ENCODE results near the gene ERP44. TPM values are rescaled to one million over a fixed set of nuclear protein-coding genes. Genes with fewer than 3 reads are reported as not detected.
A peak's percentile ranks its signal among the peaks of the same experiment; 100 is the strongest.
"Not testable (repeated sequence)": the region's sequence is repeated elsewhere in the genome, so short reads cannot be mapped to it uniquely, and the experiment has no call there.

Gene ERP44
- total and polyA plus RNA-seq, 3 donors from 2014 or later, result 14.6 to 18.3 (median 17.8) TPM

GRCh38 chr9:100072805-100073204 is 26.0 kb downstream of the ERP44 start:
- no peak for DNase-seq
- TF ChIP-seq CTCF (IDR thresholded peaks at IDR 0.05), result no peak
- TF ChIP-seq POLR2A (IDR thresholded peaks at IDR 0.05), result no peak
- no peak overlapping the region for H3K4me3 ChIP-seq

DNA sequence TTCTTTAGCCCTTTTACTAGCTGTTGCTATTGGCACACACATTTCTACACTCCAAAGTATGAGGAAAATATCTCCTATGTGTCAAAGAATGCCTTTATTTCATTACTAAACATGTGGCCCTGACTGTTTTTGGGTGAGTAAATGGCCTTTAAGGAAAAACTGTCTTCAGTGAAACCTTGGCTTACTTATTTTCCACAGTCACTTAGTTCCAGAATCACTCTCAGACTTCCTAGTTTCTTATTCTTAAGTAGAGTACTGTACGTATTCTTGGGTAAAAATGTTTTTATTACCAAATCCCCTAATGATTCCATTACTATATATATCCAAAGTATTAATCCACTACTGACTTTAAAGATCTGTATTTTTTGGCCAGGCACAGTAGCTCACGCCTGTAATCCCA is 27.5 kb downstream of the ERP44 start:
- TF ChIP-seq POLR2A (IDR thresholded peaks at IDR 0.05) (no peak), CTCF (IDR thresholded peaks at IDR 0.05) (no peak)
- Histone ChIP-seq H3K36me3 (ENCODE audit: low read depth, missing control alignments) (no peaks in the 10 kb centered on the region), H3K9me3 (no peaks in the 10 kb centered on the region), H3K27ac (peak overlapping the region in 1 of 2 donors; percentile 1), H3K4me1 (peaks cover 21% of the 10 kb centered on the region), H3K27me3 (no peaks in the 10 kb centered on the region), H3K4me3 (no peak overlapping the region)
- WGBS, 2 donors, result 87 to 94% methylated on average over 2 of the region's 2 CpGs
- intact Hi-C loops (cut with DNase I; ENCODE audit: low total_unique reads), result no loop called here
- DNase-seq, result no peak

More at GRCh38 chr9:100072805-100073204, 26.0 kb downstream of the ERP44 start:
- intact Hi-C loops (cut with DNase I; ENCODE audit: low total_unique reads), result no loop called here
- Histone ChIP-seq H3K4me1 (peaks cover 18% of the 10 kb centered on the region), H3K27ac (no peak overlapping the region), H3K27me3 (no peaks in the 10 kb centered on the region), H3K36me3 (ENCODE audit: low read depth, missing control alignments) (no peaks in the 10 kb centered on the region), H3K9me3 (no peaks in the 10 kb centered on the region)
- 50 to 66% methylated on average over 2 of the region's 2 CpGs for WGBS, 2 donors

GRCh38 chr9:100070104-100071041 is 28.4 kb downstream of the ERP44 start:
- peak overlapping the region in 1 of 2 donors; percentile 1 for H3K27ac ChIP-seq
- peaks cover 21% of the 10 kb centered on the region for H3K4me1 ChIP-seq
- H3K4me3 ChIP-seq, result no peak overlapping the region
- intact Hi-C loops (cut with DNase I; ENCODE audit: low total_unique reads), result no loop called here
- H3K27me3 ChIP-seq, result no peaks in the 10 kb centered on the region
- TF ChIP-seq CTCF (IDR thresholded peaks at IDR 0.05) (no peak), POLR2A (IDR thresholded peaks at IDR 0.05) (no peak)
- no peaks in the 10 kb centered on the region for H3K9me3 ChIP-seq
- WGBS, 2 donors, result 52 to 73% methylated on average over 2 of the region's 2 CpGs
- no peaks in the 10 kb centered on the region for H3K36me3 ChIP-seq (ENCODE audit: low read depth, missing control alignments)
- no peak for DNase-seq

GRCh38 chr9:100069068-100069467 is 29.7 kb downstream of the ERP44 start:
- peaks cover 19% of the 10 kb centered on the region for H3K4me1 ChIP-seq
- WGBS, 2 donors, result 94 to 100% methylated on average over 1 of the region's 3 CpGs
- H3K4me3 ChIP-seq; H3K27me3 ChIP-seq; H3K9me3 ChIP-seq; H3K27ac ChIP-seq; H3K36me3 ChIP-seq (ENCODE audit: low read depth, missing control alignments); intact Hi-C loops (cut with DNase I; ENCODE audit: low total_unique reads); DNase-seq: not testable (repeated sequence)

GRCh38 chr9:100067990-100068389 is 30.8 kb downstream of the ERP44 start:
- H3K36me3 ChIP-seq (ENCODE audit: low read depth, missing control alignments); H3K9me3 ChIP-seq; H3K27ac ChIP-seq; intact Hi-C loops (cut with DNase I; ENCODE audit: low total_unique reads); H3K4me1 ChIP-seq; DNase-seq; H3K27me3 ChIP-seq: not testable (repeated sequence)
- peak overlapping the region; percentile 4 to 23 for H3K4me3 ChIP-seq
- WGBS, 2 donors, result 85% methylated on average over 14 of the region's 30 CpGs; no CpG with 5 or more reads in 1 of the 2 donors
